Left lobe of liver (tissue), 2 donors: ENCODE data around the gene KLKB1. TPM values are rescaled to one million over a fixed set of nuclear protein-coding genes. Genes with fewer than 3 reads are reported as not detected.

Experiments
- ATAC-seq: fragments of 200-7000 bp; cut with Tn5 transposase; one replicate; pipeline ENCODE4 v1.9.1; 2020; ENCODE audit warnings: mild to moderate bottlenecking, moderate library complexity
- DNase-seq: peaks from one replicate; pipeline ENCODE4 v3.0.0-alpha.2; 2020; ENCODE audit warnings: low spot score
- total RNA-seq: library from RNA; stranded (reverse); gene quantifications from one replicate; pipeline ENCODE4 v1.2.1, GENCODE V29; 2021
- donor health status: DM: no; HTN: no; CAD: no; lungs with moderate emphysema.
- donor health status: DM: no; HTN: yes; CAD: no.

Gene KLKB1
- total RNA-seq, 1 donor from 2014 or later, result 102 TPM

GRCh38 chr4:186304216-186304615, 76.9 kb downstream of the KLKB1 start:
- ATAC-seq, result no peak
- DNase-seq, result no peak

- ATAC-seq, result no peak
- DNase-seq, result no peak
Observed at GRCh38 chr4:186304866-186305505, 77.7 kb downstream of the KLKB1 start.

DNA sequence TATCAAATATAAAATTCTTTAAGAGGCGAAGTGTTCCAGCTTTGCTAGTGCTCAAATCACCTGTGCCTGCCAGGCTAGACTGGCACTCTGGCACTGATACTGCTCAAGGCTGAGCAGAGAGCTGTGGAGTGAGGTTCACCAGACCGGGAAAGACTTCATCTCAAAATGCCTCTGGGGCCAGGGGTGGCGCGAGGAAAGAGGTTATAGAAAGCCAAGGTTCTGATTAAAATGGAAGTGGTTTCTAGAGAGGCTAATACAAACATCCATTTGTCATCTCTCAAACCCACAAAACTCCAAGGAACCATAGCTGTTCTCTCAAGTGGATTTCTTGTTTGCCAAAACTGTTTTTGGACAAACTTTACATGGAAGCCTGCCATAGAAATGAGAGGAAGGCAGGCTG, 80.2 kb downstream of the KLKB1 start:
- no peak for ATAC-seq

DNA sequence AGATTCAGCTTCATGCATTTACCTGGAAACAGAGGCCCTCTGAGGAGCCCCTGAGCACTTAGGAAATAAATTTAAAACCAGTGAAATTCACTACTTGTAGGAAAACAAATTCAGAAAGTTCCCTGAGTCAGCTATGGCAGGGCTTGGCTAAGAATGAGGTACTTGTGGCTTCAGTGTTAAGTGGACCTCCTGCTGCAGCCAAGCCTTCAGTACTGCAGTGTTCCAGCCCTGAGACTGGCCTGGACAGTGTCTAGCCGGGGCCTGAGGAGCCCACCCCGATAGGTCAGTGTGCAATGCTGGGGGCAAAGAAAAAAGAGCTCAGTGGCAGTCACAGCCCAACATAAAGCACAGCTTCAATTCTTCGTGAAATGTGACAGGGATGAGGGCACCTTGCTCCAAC, 80.6 kb downstream of the KLKB1 start:
- no peak for DNase-seq
- no peak for ATAC-seq

More for the DNA sequence above, 80.2 kb downstream of the KLKB1 start:
- no peak for DNase-seq

Other genes with a start within 250 kb of the KLKB1 start
- gene TLR3, start 158.4 kb upstream of the KLKB1 start, total RNA-seq, result 7.7 TPM
- 33.4 TPM for gene FAM149A, start 122.8 kb upstream of the KLKB1 start, total RNA-seq
- gene CYP4V2, start 35.9 kb upstream of the KLKB1 start, total RNA-seq, result 103 TPM
- 171 TPM for gene F11, start 38.7 kb downstream of the KLKB1 start, total RNA-seq